K562 (cell line): Measurements from ENCODE around the gene DDX46. TPM values are rescaled to one million over a fixed set of nuclear protein-coding genes. Genes with fewer than 3 reads are reported as not detected.
"Not testable (repeated sequence)": the region's sequence is repeated elsewhere in the genome, so short reads cannot be mapped to it uniquely, and the experiment has no call there.

ENCODE experiments used
- ATAC-seq: fragments of 200-7000 bp; cut with Tn5 transposase; 3 replicates; pipeline ENCODE4 v1.9.1; 2020; ENCODE audit warnings: moderate library complexity
- BruUV-seq: library from RNA; stranded (reverse); fragments of 400-500 nt; replicated peaks from 2 replicates; lab custom pipeline; 2021; lab: Mats Ljungman, UMichigan
- CTCF ChIA-PET: fragments of 300-600 bp; formaldehyde crosslinking; extraction: SDS; loops from one replicate; lab custom pipeline; 2021; ENCODE audit warnings: low intra/inter-chr PET ratio; lab: Yijun Ruan, JAX
- POLR2A ChIA-PET: fragments of 300-600, 350-650 bp; sonication (Branson Sonifier 250); formaldehyde crosslinking; extraction: SDS; loops from one replicate; lab custom pipeline; 2021; ENCODE audit warnings: antibody characterized with exemption, inconsistent platforms; lab: Yijun Ruan, JAX
- DNase-seq, 4 experiments: peaks; one replicate each; pipeline versions ENCODE4 v3.0.0 to v3.0.0-alpha.2; 2011 to 2018; ENCODE audit warnings: low spot score in 3 of 4, mixed read lengths in 3 of 4; ENCODE audit errors: extremely low read depth in 1 of 4
- FAIRE-seq: peaks from 2 replicates; lab custom pipeline; 2011; peaks lifted over from hg19 to GRCh38; lab: Jason Lieb, UNC
- H2AFZ ChIP-seq: 2 replicates; pipeline ENCODE4 v1.6.0; 2011; ENCODE audit warnings: low read depth, low read length, control low read depth, inconsistent platforms
- H3K27ac ChIP-seq: fragments of 200-600 bp; 3 replicates; pipeline ENCODE4 v1.8.0; 2011; ENCODE audit warnings: low read depth, mild to moderate bottlenecking, control low read depth, inconsistent platforms, low read length, moderate library complexity, mixed read lengths; ENCODE audit errors: extremely low read depth
- H3K27me3 ChIP-seq, 2 experiments: fragments of 300-600 bp in 1 of 2; 2 replicates in 1 of 2; 3 replicates in 1 of 2; pipeline versions ENCODE4 v1.6.0 to v1.8.0; 2011; ENCODE audit warnings: inconsistent platforms in 2 of 2, low read length in 2 of 2, mild to moderate bottlenecking in 1 of 2, mixed read lengths in 1 of 2, moderate library complexity in 1 of 2; ENCODE audit not compliant: control insufficient read depth in 2 of 2, insufficient read depth in 2 of 2
- H3K36me3 ChIP-seq: fragments of 300-600 bp; 3 replicates; pipeline ENCODE4 v1.8.0; 2011; ENCODE audit warnings: mild to moderate bottlenecking, low read length, inconsistent platforms; ENCODE audit not compliant: control insufficient read depth, insufficient read depth
- H3K4me1 ChIP-seq, 2 experiments: fragments of 200-600 bp in 1 of 2; replicated peaks in 1 of 2; 2 replicates in 1 of 2; 3 replicates in 1 of 2; pipeline versions ENCODE4 v1.5.1 to v1.8.0; 2011; ENCODE audit warnings: inconsistent platforms in 2 of 2, low read length in 2 of 2, mild to moderate bottlenecking in 1 of 2, mixed read lengths in 1 of 2, moderate library complexity in 1 of 2; ENCODE audit not compliant: control insufficient read depth in 2 of 2, insufficient read depth in 2 of 2
- H3K4me2 ChIP-seq: 2 replicates; pipeline ENCODE4 v1.6.1; 2011; ENCODE audit warnings: low read length, control low read depth, inconsistent platforms, mixed read lengths; ENCODE audit not compliant: insufficient read depth
- H3K4me3 ChIP-seq: fragments of 200-600 bp; sonication (generic), shearing (Covaris generic); 2 replicates; pipeline ENCODE4 v1.5.1; 2016; ENCODE audit warnings: control low read depth, inconsistent platforms
- H3K79me2 ChIP-seq: fragments of 200-600 bp; 3 replicates; pipeline ENCODE4 v1.8.0; 2011; ENCODE audit warnings: low read length, inconsistent platforms; ENCODE audit not compliant: control insufficient read depth, insufficient read depth
- H3K9ac ChIP-seq, 2 experiments: 2 replicates each; pipeline versions ENCODE4 v1.6.0 to v1.6.1; 2011; ENCODE audit warnings: low read depth in 2 of 2, low read length in 2 of 2, control low read depth in 1 of 2, inconsistent platforms in 1 of 2, mild to moderate bottlenecking in 1 of 2, mixed read lengths in 1 of 2; ENCODE audit not compliant: insufficient read depth in 1 of 2
- H3K9me1 ChIP-seq: one replicate; pipeline ENCODE4 v1.6.0; 2011; ENCODE audit warnings: inconsistent platforms, mild to moderate bottlenecking, low read length, moderate library complexity; ENCODE audit not compliant: control insufficient read depth, insufficient read depth
- H3K9me3 ChIP-seq: replicated peaks from 2 replicates; pipeline ENCODE4 v1.5.1; 2011; ENCODE audit warnings: low read depth, low read length, inconsistent platforms; ENCODE audit not compliant: control insufficient read depth, insufficient read depth
- H4K20me1 ChIP-seq: replicated peaks from 2 replicates; pipeline ENCODE4 v1.6.1; 2011; ENCODE audit warnings: low read length, inconsistent platforms, mixed read lengths; ENCODE audit not compliant: control insufficient read depth, insufficient read depth
- BRD4 ChIP-seq: fragments of 200-600 bp; sonication (generic); IDR thresholded peaks from 2 replicates; pipeline ENCODE4 v1.6.1; 2017; ENCODE audit warnings: inconsistent platforms
- CC2D1A ChIP-seq: fragments of 450-650 bp; IDR thresholded peaks from 2 replicates; pipeline ENCODE4 v1.6.1; 2017; ENCODE audit warnings: mild to moderate bottlenecking
- DNMT1 ChIP-seq: fragments of 450-650 bp; IDR thresholded peaks from 2 replicates; pipeline ENCODE4 v1.6.1; 2016; ENCODE audit warnings: antibody characterized with exemption, mild to moderate bottlenecking
- MCM2 ChIP-seq: fragments of 450-650 bp; IDR thresholded peaks from 2 replicates; pipeline ENCODE4 v1.6.1; 2017; ENCODE audit warnings: low read depth, mild to moderate bottlenecking
- RBM15 ChIP-seq: fragments of 200-400 bp; formaldehyde crosslinking; IDR thresholded peaks from 2 replicates; pipeline ENCODE4 v1.6.1; 2018; ENCODE audit warnings: mild to moderate bottlenecking, low read length, moderate library complexity; ENCODE audit not compliant: insufficient read depth
- ZNF561 ChIP-seq: fragments of 450-650 bp; formaldehyde crosslinking; conservative IDR thresholded peaks from 2 replicates; pipeline ENCODE4 v1.4.0; 2020; ENCODE audit warnings: mild to moderate bottlenecking, moderate library complexity
- WGBS: fragments of 100-300 bp; shearing (Covaris generic); methylation state at CpG from one replicate; pipeline ENCODE4 v1.1.6; 2016; ENCODE audit warnings: low coverage, mixed read lengths; ENCODE audit not compliant: insufficient coverage; ENCODE audit errors: missing lambda C conversion rate; 5-methylcytosine and 5-hydroxymethylcytosine counted together
- in situ Hi-C: fragments of 300-500 bp; cut with MboI; formaldehyde crosslinking; loops from 4 replicates; pipeline ENCODE4 v1.15.0; 2018; ENCODE audit warnings: inconsistent platforms, mixed read lengths
- intact Hi-C: fragments of 100-400 bp; cut with micrococcal nuclease; formaldehyde crosslinking; loops from 2 replicates; pipeline ENCODE4 v1.14.2; 2022
- polyA plus RNA-seq, 8 experiments: library from polyadenylated mRNA; depleted of rRNA in 4 of 8; stranded (reverse) in 5 of 8; unstranded in 3 of 8; fragments of >200 nt; fragmentation: Nextera tagmentation in 2 of 8; fragmentation: Illumina TruSeq in 1 of 8; extraction: Ambion mirVana in 2 of 8; extraction: Trizol in 1 of 8; gene quantifications; 2 replicates each; pipeline versions ENCODE4 v1.2.1 to v1.2.3, GENCODE V29; 2011 to 2014; ENCODE audit warnings: inconsistent platforms in 1 of 8, missing spikeins in 1 of 8
- total RNA-seq, 7 experiments: library from RNA; depleted of rRNA in 6 of 7; stranded (reverse); fragments of >200 nt in 6 of 7; fragmentation: Illumina TruSeq in 2 of 7; extraction: Trizol in 2 of 7; gene quantifications; 2 replicates each; pipeline versions ENCODE4 v1.2.1 to v1.2.3, GENCODE V29; 2011 to 2021; ENCODE audit warnings: low replicate concordance in 1 of 7
- TF ChIP-seq, protein P1 (sequence below): fragments of 450-650 bp; IDR thresholded peaks from 2 replicates; pipeline ENCODE4 v1.6.1; 2016; ENCODE audit warnings: missing biosample characterization, missing genetic modification characterization
- TF ChIP-seq, protein P2 (sequence below): fragments of 450-650 bp; formaldehyde crosslinking; IDR thresholded peaks from 2 replicates; pipeline ENCODE4 v1.4.0; 2020; ENCODE audit warnings: mild to moderate bottlenecking

DDX46 gene
- total and polyA plus RNA-seq, 9 of the 15 experiments (the other 6 are each of a cell fraction or from before 2014, with no cell fraction given), result 26.2 to 99.0 (median 76.4) TPM

DNA sequence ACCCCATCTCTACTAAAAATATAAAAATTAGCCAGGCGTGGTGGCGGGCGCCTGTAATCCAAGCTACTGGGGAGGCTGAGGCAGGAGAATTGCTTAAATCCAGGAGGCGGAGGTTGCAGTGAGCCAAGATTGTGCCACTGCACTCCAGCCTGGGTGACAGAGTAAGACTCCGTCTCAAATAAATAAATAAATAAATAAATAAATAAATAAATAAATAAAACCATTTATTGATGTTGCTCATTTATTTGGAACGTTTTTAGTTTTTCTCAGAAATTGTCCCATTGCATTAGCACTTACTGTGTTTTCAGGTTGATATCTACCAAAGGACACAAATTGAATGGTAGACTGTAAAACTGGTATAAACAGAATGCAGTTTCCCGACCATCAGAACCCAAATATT, 97.9 kb downstream of the DDX46 start:
- H3K9ac ChIP-seq, H3K9me3 ChIP-seq, BruUV-seq, H3K9me1 ChIP-seq, CTCF ChIA-PET, H2AFZ ChIP-seq, H3K4me2 ChIP-seq, H3K4me1 ChIP-seq, H3K27ac ChIP-seq, FAIRE-seq, ATAC-seq, in situ Hi-C loops, H3K4me3 ChIP-seq, H4K20me1 ChIP-seq, intact Hi-C loops, H3K27me3 ChIP-seq, DNase-seq: not testable (repeated sequence)
- peaks cover 22% of the 10 kb centered on the region for H3K79me2 ChIP-seq
- H3K36me3 ChIP-seq, result peaks cover 79% of the 10 kb centered on the region
- POLR2A ChIA-PET, result interaction anchor here (2.0 kb wide), 1 partner anchor 11 kb away, joined by 12 read pairs; no protein-coding TSS in a partner anchor
- 85% methylated on average over 7 of the region's 7 CpGs for WGBS

DNA sequence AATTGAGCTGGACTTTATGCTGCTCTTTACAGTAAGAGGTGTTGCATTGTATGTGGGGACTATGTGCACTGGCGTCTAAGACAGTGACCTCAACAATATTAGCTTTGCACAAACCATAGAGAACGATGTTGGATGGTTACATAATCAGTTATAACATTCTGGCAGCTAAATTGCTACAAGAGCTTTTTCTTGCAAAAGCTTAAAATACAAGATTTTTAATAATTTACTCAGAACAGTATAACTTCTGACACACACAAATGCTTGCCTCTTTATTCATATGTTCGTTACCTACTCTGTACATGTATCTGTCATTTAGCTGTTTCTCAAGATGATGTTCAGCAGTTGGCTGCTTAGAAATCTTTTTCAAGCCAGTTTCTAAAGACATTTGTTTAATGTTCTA, 98.8 kb downstream of the DDX46 start:
- DNase-seq, result no peak
- Histone ChIP-seq H3K9ac (no peak overlapping the region), H3K9me3 (no peaks in the 10 kb centered on the region; the same call in 1 of the 2 replicates), H3K9me1 (no peaks in the 10 kb centered on the region), H4K20me1 (0 out of 2 replicates have a peak, but pooled peaks cover 2% of the 10 kb centered on the region), H2AFZ (no peak overlapping the region), H3K27ac (no peak overlapping the region), H3K4me2 (no peak overlapping the region), H3K79me2 (peaks cover 14% of the 10 kb centered on the region), H3K27me3 (no peaks in the 10 kb centered on the region), H3K36me3 (peaks cover 72% of the 10 kb centered on the region), H3K4me1 (no peaks in the 10 kb centered on the region; a peak in 1 of 5 replicates), H3K4me3 (no peak overlapping the region)
- in situ Hi-C loops (no loop called here), intact Hi-C loops (no loop called here)
- 88% methylated on average over 3 of the region's 3 CpGs for WGBS
- BruUV-seq, result no TSS peak
- ATAC-seq, result no peak
- ChIA-PET POLR2A (interaction anchor here (0.7 to 0.8 kb wide), 3 partner anchors 12 to 47 kb away, joined by 3 read pairs; partner anchors contain the start of gene C5orf24), CTCF (no interaction called here)
- peak; percentile 35 for FAIRE-seq
- no peak for TF ChIP-seq BRD4
- no peak for TF ChIP-seq MCM2
- no peak for TF ChIP-seq ZNF561 (CRISPR knock-in tag)
- TF ChIP-seq DNMT1, result no peak
- TF ChIP-seq, protein P1, sequence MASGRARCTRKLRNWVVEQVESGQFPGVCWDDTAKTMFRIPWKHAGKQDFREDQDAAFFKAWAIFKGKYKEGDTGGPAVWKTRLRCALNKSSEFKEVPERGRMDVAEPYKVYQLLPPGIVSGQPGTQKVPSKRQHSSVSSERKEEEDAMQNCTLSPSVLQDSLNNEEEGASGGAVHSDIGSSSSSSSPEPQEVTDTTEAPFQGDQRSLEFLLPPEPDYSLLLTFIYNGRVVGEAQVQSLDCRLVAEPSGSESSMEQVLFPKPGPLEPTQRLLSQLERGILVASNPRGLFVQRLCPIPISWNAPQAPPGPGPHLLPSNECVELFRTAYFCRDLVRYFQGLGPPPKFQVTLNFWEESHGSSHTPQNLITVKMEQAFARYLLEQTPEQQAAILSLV (tag), result no peak
- TF ChIP-seq RBM15, result no peak
- no peak for TF ChIP-seq CC2D1A
- TF ChIP-seq, protein P2, sequence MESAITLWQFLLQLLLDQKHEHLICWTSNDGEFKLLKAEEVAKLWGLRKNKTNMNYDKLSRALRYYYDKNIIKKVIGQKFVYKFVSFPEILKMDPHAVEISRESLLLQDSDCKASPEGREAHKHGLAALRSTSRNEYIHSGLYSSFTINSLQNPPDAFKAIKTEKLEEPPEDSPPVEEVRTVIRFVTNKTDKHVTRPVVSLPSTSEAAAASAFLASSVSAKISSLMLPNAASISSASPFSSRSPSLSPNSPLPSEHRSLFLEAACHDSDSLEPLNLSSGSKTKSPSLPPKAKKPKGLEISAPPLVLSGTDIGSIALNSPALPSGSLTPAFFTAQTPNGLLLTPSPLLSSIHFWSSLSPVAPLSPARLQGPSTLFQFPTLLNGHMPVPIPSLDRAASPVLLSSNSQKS (CRISPR knock-in tag), result no peak
